ENCODE measurements around the gene EVA1C.
"Not testable (repeated sequence)": the region's sequence is repeated elsewhere in the genome, so short reads cannot be mapped to it uniquely, and the experiment has no call there.

EVA1C gene

GRCh38 chr21:32535612-32536011 lies 123.1 kb downstream of the EVA1C start:
- no peak for DNase-seq

GRCh38 chr21:32537569-32537881 lies 125.0 kb downstream of the EVA1C start:
- DNase-seq = no peak

- DNase-seq = no peak
Observed at GRCh38 chr21:32538147-32538792, 125.8 kb downstream of the EVA1C start.

GRCh38 chr21:32539378-32539777 lies 126.9 kb downstream of the EVA1C start:
- no peak for DNase-seq

- not testable (repeated sequence) for DNase-seq
Observed at GRCh38 chr21:32543056-32543455, 130.6 kb downstream of the EVA1C start.

- DNase-seq = no peak
Observed at GRCh38 chr21:32543975-32544374, 131.5 kb downstream of the EVA1C start.

- no peak for DNase-seq
Observed at GRCh38 chr21:32544697-32545096, 132.2 kb downstream of the EVA1C start.

GRCh38 chr21:32545948-32546441 lies 133.5 kb downstream of the EVA1C start:
- no peak for DNase-seq

- no peak for DNase-seq
Observed at GRCh38 chr21:32547018-32547417, 134.5 kb downstream of the EVA1C start.

- no peak for DNase-seq
Observed at GRCh38 chr21:32548978-32549377, 136.5 kb downstream of the EVA1C start.

GRCh38 chr21:32549440-32549839 lies 136.9 kb downstream of the EVA1C start:
- no peak for DNase-seq

GRCh38 chr21:32549886-32550285 lies 137.4 kb downstream of the EVA1C start:
- DNase-seq = no peak

- no peak for DNase-seq
Observed at GRCh38 chr21:32554832-32555638, 142.5 kb downstream of the EVA1C start.

GRCh38 chr21:32558106-32558505 lies 145.6 kb downstream of the EVA1C start:
- DNase-seq = no peak

- DNase-seq = no peak
Observed at GRCh38 chr21:32559006-32559610, 146.6 kb downstream of the EVA1C start.

- no peak for DNase-seq
Observed at GRCh38 chr21:32560896-32561295, 148.4 kb downstream of the EVA1C start.

GRCh38 chr21:32561476-32561875 lies 149.0 kb downstream of the EVA1C start:
- not testable (repeated sequence) for DNase-seq

GRCh38 chr21:32562426-32562825 lies 149.9 kb downstream of the EVA1C start:
- DNase-seq = no peak

GRCh38 chr21:32562915-32563314 lies 150.4 kb downstream of the EVA1C start:
- DNase-seq = no peak

Measured in NCI-H2171 treated with DMSO at 0.1 percent for 48 hours (cell line).